Gastroesophageal sphincter (tissue), 4 donors: ENCODE measurements around the gene MRGPRE. TPM values are rescaled to one million over a fixed set of nuclear protein-coding genes. Genes with fewer than 3 reads are reported as not detected.

Experiments used
- ATAC-seq: fragments of 150-250 bp; one replicate; pipeline ENCODE4 v1.9.1; 2016; ENCODE audit warnings: mild to moderate bottlenecking, moderate library complexity
- H3K27ac ChIP-seq, 4 donors: fragments of 200-600 bp; sonication (generic) in 3 of 4; 1 replicate in 3 of 4; 2 replicates in 1 of 4; pipeline ENCODE4 v1.5.1; 2016 to 2019
- H3K27me3 ChIP-seq: fragments of 200-600 bp; sonication (generic); one replicate; pipeline ENCODE4 v1.5.1; 2019
- H3K36me3 ChIP-seq, 2 donors: fragments of 200-600 bp; sonication (generic); one replicate each; pipeline ENCODE4 v1.5.1; 2019; ENCODE audit warnings: control low read depth in 1 of 2
- H3K4me1 ChIP-seq, 3 donors: fragments of 200-600 bp; sonication (generic); 1 replicate in 2 of 3; 2 replicates in 1 of 3; pipeline ENCODE4 v1.5.1; 2016 to 2019; ENCODE audit warnings: control low read depth in 2 of 3
- H3K4me3 ChIP-seq, 2 donors: fragments of 200-600 bp; sonication (generic); one replicate each; pipeline ENCODE4 v1.5.1; 2019; ENCODE audit warnings: mild to moderate bottlenecking in 1 of 2, moderate library complexity in 1 of 2
- H3K9me3 ChIP-seq, 3 donors: fragments of 200-600 bp; sonication (generic); one replicate each; pipeline ENCODE4 v1.5.1; 2017 to 2019; ENCODE audit warnings: control low read depth in 2 of 3
- CTCF ChIP-seq, 4 experiments: fragments of 200-600 bp in 2 of 4; fragments of 450-650 bp in 2 of 4; sonication (generic) in 1 of 4; IDR thresholded peaks; one replicate each; pipeline ENCODE4 v1.5.1; 2017 to 2019; ENCODE audit warnings: antibody characterized with exemption in 4 of 4, mild to moderate bottlenecking in 2 of 4, moderate library complexity in 2 of 4
- EP300 ChIP-seq: sonication (generic); formaldehyde crosslinking; IDR thresholded peaks from one replicate; pipeline ENCODE4 v1.6.1; 2017; ENCODE audit warnings: antibody characterized with exemption, mild to moderate bottlenecking
- POLR2A ChIP-seq, 2 donors: fragments of 450-650 bp; IDR thresholded peaks; one replicate each; pipeline ENCODE4 v1.6.1; 2017; ENCODE audit warnings: antibody characterized with exemption in 2 of 2, mild to moderate bottlenecking in 2 of 2, moderate library complexity in 1 of 2
- POLR2AphosphoS5 ChIP-seq: sonication (generic); formaldehyde crosslinking; IDR thresholded peaks from one replicate; pipeline ENCODE4 v1.6.1; 2017; ENCODE audit warnings: antibody characterized with exemption
- WGBS, 2 donors: methylation state at CpG; one replicate each; pipeline ENCODE4 v1.1.5; 2018; ENCODE audit warnings: low coverage in 1 of 2; 5-methylcytosine and 5-hydroxymethylcytosine counted together
- total RNA-seq, 4 donors: library from RNA; depleted of rRNA; stranded (reverse); fragments of >200 nt; gene quantifications; one replicate each; pipeline ENCODE4 v1.1.0, GENCODE V29; 2016

MRGPRE gene
- total RNA-seq, 4 donors from 2014 or later, result not detected

GRCh38 chr11:3200388-3201111 lies 31.7 kb downstream of the MRGPRE start:
- Histone ChIP-seq H3K27ac (no peak overlapping the region), H3K36me3 (no peaks in the 10 kb centered on the region), H3K9me3 (no peaks in the 10 kb centered on the region), H3K4me1 (peaks cover 0 to 19% (median 8%) of the 10 kb centered on the region in 3 donors), H3K4me3 (no peak overlapping the region), H3K27me3 (peaks cover 84% of the 10 kb centered on the region)
- ATAC-seq, result no peak
- 100% methylated on average over 2 of the region's 12 CpGs; no CpG with 5 or more reads in 1 of the 2 donors for WGBS, 2 donors
- TF ChIP-seq CTCF (IDR thresholded peaks at IDR 0.05) (no peak), POLR2A (IDR thresholded peaks at IDR 0.05) (no peak), POLR2AphosphoS5 (no peak), EP300 (no peak)

GRCh38 chr11:3199537-3200295 lies 32.5 kb downstream of the MRGPRE start:
- no peak for TF ChIP-seq POLR2A (IDR thresholded peaks at IDR 0.05)
- no peak for TF ChIP-seq EP300
- no peak for TF ChIP-seq POLR2AphosphoS5
- TF ChIP-seq CTCF (IDR thresholded peaks at IDR 0.05), result no peak
- 65% methylated on average over 4 of the region's 19 CpGs; no CpG with 5 or more reads in 1 of the 2 donors for WGBS, 2 donors
- H3K27me3 ChIP-seq, result peaks cover 85% of the 10 kb centered on the region
- no peak for ATAC-seq
- no peaks in the 10 kb centered on the region for H3K9me3 ChIP-seq
- H3K27ac ChIP-seq, result no peak overlapping the region
- no peaks in the 10 kb centered on the region for H3K36me3 ChIP-seq
- H3K4me3 ChIP-seq, result no peak overlapping the region
- peaks cover 0 to 14% (median 6%) of the 10 kb centered on the region in 3 donors for H3K4me1 ChIP-seq

GRCh38 chr11:3198815-3199214 lies 33.4 kb downstream of the MRGPRE start:
- WGBS, 2 donors, result 80% methylated on average over 4 of the region's 15 CpGs; no CpG with 5 or more reads in 1 of the 2 donors
- Histone ChIP-seq H3K4me3 (no peak overlapping the region), H3K9me3 (no peaks in the 10 kb centered on the region), H3K36me3 (no peaks in the 10 kb centered on the region), H3K27ac (no peak overlapping the region), H3K4me1 (peaks cover 0 to 12% (median 6%) of the 10 kb centered on the region in 3 donors), H3K27me3 (peaks cover 76% of the 10 kb centered on the region)
- no peak for TF ChIP-seq CTCF (IDR thresholded peaks at IDR 0.05)
- no peak for TF ChIP-seq POLR2A (IDR thresholded peaks at IDR 0.05)
- no peak for TF ChIP-seq EP300
- no peak for TF ChIP-seq POLR2AphosphoS5
- no peak for ATAC-seq

- TF ChIP-seq POLR2A (IDR thresholded peaks at IDR 0.05) (no peak), CTCF (IDR thresholded peaks at IDR 0.05) (no peak), EP300 (no peak), POLR2AphosphoS5 (no peak)
- Histone ChIP-seq H3K4me3 (no peak overlapping the region), H3K4me1 (peaks cover 0 to 3% (median 0%) of the 10 kb centered on the region in 3 donors), H3K27ac (no peak overlapping the region), H3K9me3 (no peaks in the 10 kb centered on the region), H3K36me3 (no peaks in the 10 kb centered on the region), H3K27me3 (peaks cover 68% of the 10 kb centered on the region)
- WGBS, 2 donors, result no CpG with 5 or more reads among the region's 8 CpGs
- no peak for ATAC-seq
Observed at GRCh38 chr11:3197878-3198528, 34.2 kb downstream of the MRGPRE start.
